ENCODE results near the gene AMER2. TPM values are rescaled to one million over a fixed set of nuclear protein-coding genes. Genes with fewer than 3 reads are reported as not detected.
"Not testable (repeated sequence)": the region's sequence is repeated elsewhere in the genome, so short reads cannot be mapped to it uniquely, and the experiment has no call there.

The AMER2 gene
- total RNA-seq, 1 experiment from 2014 or later = 0.17 TPM

DNA sequence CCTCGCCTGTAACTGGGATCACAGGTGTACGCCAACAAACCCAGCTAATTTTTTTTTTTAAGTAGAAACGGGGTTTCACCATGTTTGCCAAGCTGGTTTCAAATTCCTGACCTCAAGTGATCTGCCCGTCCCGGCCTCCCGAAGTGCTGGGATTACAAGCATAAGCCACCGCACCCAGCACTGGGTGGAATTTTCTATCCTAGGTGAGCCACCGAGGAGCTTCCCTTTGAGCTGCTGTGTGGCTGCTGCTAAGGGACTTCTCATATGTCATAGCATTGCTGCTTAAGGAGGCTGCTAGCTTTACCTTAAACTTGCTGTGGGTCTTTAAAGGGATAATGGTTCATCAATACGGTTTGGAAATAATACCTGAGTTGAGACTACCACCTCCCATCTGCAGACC is 2.9 kb upstream of the AMER2 start:
- Histone ChIP-seq H3K4me3 (ENCODE audit: insufficient read depth, low read depth, low read length) (no peak overlapping the region), H3K27me3 (ENCODE audit: control insufficient read depth, insufficient read depth, low read length) (peaks cover 38% of the 10 kb centered on the region), H3K36me3 (replicated peaks; ENCODE audit: control insufficient read depth, insufficient read depth, low read length) (no peaks in the 10 kb centered on the region)
- DNase-seq = no peak

DNA sequence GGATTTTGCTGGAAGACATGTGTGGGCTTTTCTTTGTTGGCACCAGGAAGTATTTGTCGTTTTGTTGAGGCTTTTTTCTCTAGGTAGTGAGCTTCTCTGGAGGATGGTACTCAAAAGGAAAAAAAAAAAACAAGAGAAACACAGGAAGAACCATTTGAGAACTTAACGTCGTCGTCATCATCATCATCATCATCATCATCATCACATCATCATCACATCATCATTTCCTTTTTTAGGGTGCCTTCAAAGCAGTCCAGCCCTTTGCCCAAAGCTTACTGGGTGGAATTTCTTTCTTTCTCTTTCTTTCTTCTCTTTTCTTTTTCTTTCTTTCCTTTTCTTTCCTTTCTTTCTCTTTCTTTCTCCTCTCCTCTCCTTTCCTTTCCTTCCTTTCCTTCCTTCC is 2.2 kb upstream of the AMER2 start:
- H3K27me3 ChIP-seq (ENCODE audit: control insufficient read depth, insufficient read depth, low read length) = peaks cover 44% of the 10 kb centered on the region
- no peaks in the 10 kb centered on the region for H3K36me3 ChIP-seq (replicated peaks; ENCODE audit: control insufficient read depth, insufficient read depth, low read length)
- no peak overlapping the region for H3K4me3 ChIP-seq (ENCODE audit: insufficient read depth, low read depth, low read length)
- DNase-seq = no peak

DNA sequence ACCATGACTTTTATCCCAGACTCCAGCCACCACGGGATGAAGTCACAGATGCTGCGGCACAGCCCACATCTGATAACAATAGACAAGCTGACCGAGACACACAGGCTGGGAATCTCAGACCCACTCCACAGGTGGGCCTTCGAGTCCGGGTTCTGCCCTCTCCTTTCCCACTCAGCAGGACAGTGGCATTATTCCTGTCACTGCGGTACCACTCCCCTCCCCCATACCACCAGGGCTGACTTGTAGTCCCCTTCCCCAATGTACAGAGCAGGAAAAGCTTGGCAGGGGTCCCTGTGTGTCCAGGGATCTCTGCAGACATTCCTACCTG is 179 bp upstream of the AMER2 start:
- H3K27me3 ChIP-seq (ENCODE audit: control insufficient read depth, insufficient read depth, low read length) = peaks cover 46% of the 10 kb centered on the region
- no peak for DNase-seq
- no peak overlapping the region for H3K4me3 ChIP-seq (ENCODE audit: insufficient read depth, low read depth, low read length)

DNA sequence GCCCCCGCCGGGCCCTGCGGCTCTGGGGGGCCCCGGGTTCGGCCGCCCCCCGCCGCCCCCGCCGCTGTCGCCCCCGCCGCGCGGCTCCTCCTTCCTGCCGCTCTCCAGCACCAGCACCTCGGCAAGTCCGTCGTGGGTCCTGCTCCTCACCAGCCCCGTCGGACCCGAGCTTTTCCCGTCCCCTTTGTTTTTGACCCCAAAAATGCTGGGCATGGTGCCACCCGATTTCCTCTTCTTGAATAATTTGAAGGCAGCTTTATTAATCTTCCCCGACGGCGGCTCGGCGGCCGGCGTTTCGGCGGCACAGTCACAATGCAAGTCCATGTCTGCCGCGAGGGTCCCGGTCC is 945 bp downstream of the AMER2 start:
- peak overlapping the region; percentile 52 for H3K4me3 ChIP-seq (ENCODE audit: insufficient read depth, low read depth, low read length)
- H3K36me3 ChIP-seq (replicated peaks; ENCODE audit: control insufficient read depth, insufficient read depth, low read length) = no peaks in the 10 kb centered on the region
- H3K27me3 ChIP-seq (ENCODE audit: control insufficient read depth, insufficient read depth, low read length) = peaks cover 46% of the 10 kb centered on the region
- no peak for DNase-seq

More for the DNA sequence above, 179 bp upstream of the AMER2 start:
- H3K36me3 ChIP-seq (replicated peaks; ENCODE audit: control insufficient read depth, insufficient read depth, low read length) = no peaks in the 10 kb centered on the region

DNA sequence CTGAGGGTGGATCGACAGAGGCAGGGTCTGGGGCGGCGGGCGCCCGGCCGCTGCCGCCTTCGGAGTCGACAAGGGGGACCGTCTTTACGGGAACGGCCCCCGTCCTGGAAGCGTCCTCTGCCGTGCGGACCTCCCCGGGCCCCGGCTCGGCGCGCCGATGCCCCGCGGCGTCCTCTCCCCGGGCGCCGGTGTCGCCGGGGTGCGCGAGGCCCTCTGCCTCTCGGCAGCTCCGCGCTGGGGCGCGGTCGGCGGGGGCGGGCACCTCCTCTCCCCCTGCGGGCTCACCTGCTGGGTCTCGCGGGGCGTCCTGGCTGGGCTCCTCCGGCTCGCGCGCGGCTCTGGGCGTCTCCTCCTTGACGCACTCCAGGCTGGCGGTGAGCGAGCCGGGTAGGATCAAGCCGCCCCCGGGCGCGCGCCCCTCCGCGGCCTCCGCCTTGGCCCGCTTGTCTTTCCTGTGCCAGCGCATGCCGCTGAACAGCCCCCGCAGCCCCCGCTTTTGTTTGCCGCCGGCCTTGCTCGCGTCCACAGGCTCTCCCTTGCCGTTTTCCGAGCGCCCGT is 1.5 kb downstream of the AMER2 start:
- H3K4me3 ChIP-seq (ENCODE audit: insufficient read depth, low read depth, low read length) = peak overlapping the region; percentile 52
- DNase-seq = peak; percentile 75

DNA sequence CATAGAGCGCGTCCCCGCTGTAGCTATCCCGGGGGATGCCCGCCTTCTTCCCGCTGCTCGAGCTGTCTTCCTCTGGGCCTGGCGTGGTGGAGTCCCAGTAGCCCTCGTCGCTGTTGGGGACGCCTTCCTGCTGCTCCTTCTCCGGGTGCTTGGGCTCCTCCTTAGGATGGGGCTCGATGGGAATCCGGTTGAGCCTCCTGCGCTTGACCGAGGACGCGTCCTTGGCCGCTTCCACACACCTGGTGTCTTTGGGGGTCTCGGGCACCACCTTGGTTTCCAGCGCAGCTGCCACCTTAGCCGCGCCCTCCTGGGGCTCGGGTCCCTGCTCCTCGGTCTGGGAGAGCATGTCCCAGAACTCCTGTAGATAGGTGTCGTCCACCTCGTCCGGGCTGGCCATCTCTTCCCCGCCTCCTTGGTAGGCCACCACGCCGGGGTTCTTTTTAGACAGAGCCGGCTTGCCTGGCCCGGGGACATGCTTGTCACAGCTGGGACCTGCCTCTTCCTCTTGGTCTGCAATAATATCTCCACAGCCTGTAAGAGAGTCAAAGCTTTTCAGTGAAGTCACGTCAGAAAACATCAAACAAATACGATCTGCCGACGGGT is 2.0 kb downstream of the AMER2 start:
- DNase-seq = peak; percentile 32
- Histone ChIP-seq H3K4me3 (ENCODE audit: insufficient read depth, low read depth, low read length) (peak overlapping the region; percentile 52), H3K27me3 (ENCODE audit: control insufficient read depth, insufficient read depth, low read length) (peaks cover 46% of the 10 kb centered on the region)

More for the DNA sequence above, 1.5 kb downstream of the AMER2 start:
- Histone ChIP-seq H3K27me3 (ENCODE audit: control insufficient read depth, insufficient read depth, low read length) (peaks cover 46% of the 10 kb centered on the region), H3K36me3 (replicated peaks; ENCODE audit: control insufficient read depth, insufficient read depth, low read length) (no peaks in the 10 kb centered on the region)

DNA sequence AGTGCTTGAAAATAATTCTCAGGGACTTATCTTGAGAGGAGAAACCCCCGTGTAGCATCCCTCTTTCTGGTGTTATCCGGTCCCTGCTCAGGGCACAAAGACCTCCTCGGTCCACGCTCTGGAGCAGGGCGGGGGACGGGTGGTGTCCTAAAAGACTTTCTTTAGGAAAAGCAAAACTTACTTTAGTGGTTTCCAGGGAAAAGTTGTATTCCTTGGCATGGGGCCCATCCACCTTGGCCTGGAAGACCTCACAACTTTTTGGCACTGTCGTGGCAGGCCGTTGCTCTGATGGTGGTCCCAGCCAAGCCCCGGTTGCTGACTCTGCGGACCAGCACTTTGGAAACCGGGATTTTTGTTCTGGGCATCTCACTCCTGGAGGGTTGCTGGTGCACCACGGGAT is 2.7 kb downstream of the AMER2 start:
- Histone ChIP-seq H3K36me3 (replicated peaks; ENCODE audit: control insufficient read depth, insufficient read depth, low read length) (no peaks in the 10 kb centered on the region), H3K27me3 (ENCODE audit: control insufficient read depth, insufficient read depth, low read length) (peaks cover 46% of the 10 kb centered on the region), H3K4me3 (ENCODE audit: insufficient read depth, low read depth, low read length) (no peak overlapping the region)
- no peak for DNase-seq

More for the DNA sequence above, 2.0 kb downstream of the AMER2 start:
- H3K36me3 ChIP-seq (replicated peaks; ENCODE audit: control insufficient read depth, insufficient read depth, low read length) = no peaks in the 10 kb centered on the region

DNA sequence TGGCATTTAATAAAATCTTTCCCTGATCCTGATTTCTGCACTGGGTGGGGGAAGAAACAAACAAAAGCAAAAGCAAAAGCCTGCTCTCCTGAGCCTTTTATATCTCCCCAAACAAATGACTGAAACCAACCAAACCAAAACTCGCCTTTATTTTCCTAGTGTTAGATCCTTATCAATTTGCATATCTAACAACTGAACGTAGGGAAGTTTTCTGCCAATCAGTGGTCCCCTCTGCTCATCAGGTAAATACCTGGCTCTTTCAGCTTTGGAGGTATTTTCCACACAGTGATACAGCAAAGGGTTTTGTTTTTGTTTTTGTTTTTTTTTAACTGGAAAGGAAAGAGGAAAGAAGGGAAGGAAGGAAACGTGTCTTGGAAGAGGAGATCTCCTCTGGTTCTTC is 3.3 kb downstream of the AMER2 start:
- Histone ChIP-seq H3K27me3 (ENCODE audit: control insufficient read depth, insufficient read depth, low read length) (peaks cover 45% of the 10 kb centered on the region), H3K4me3 (ENCODE audit: insufficient read depth, low read depth, low read length) (no peak overlapping the region), H3K36me3 (replicated peaks; ENCODE audit: control insufficient read depth, insufficient read depth, low read length) (no peaks in the 10 kb centered on the region)
- no peak for DNase-seq

DNA sequence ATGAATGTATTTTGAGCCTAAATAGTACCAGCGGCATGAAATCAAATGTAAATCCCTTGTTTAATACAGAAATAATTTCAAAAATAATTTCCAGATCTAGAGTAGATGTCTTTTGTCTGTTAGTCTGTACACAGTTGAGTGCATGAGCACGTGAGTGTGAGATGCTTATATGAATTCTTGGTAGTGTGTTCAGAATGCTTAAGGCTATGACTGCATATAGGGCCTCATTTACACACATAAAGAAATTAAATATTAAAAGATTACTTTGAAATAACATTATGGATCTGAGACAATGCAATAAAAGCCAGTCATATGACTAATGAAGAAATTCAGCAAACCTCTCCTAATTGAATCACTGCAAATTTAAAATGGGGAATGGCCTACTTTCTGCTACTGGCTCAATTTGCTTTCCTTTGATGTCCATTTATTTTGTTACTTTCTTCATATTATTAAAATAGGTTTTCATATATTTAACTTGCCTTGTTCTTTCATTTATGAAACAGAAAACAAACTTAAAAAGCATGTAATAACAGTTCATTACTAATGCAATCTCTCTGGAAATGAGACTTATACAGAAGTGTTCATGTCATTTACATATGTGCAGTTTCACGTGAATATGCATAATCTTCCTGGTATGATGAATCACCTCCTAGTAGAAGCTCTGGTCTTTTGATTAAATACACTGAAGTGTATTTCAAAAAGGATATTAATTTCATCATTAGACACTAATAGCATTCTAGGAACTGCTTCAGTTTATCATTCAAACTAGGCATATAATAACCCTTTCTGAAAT is 4.5 kb downstream of the AMER2 start:
- Histone ChIP-seq H3K27me3 (ENCODE audit: control insufficient read depth, insufficient read depth, low read length) (peaks cover 34% of the 10 kb centered on the region), H3K36me3 (replicated peaks; ENCODE audit: control insufficient read depth, insufficient read depth, low read length) (no peaks in the 10 kb centered on the region), H3K4me3 (ENCODE audit: insufficient read depth, low read depth, low read length) (no peak overlapping the region)
- DNase-seq = no peak

DNA sequence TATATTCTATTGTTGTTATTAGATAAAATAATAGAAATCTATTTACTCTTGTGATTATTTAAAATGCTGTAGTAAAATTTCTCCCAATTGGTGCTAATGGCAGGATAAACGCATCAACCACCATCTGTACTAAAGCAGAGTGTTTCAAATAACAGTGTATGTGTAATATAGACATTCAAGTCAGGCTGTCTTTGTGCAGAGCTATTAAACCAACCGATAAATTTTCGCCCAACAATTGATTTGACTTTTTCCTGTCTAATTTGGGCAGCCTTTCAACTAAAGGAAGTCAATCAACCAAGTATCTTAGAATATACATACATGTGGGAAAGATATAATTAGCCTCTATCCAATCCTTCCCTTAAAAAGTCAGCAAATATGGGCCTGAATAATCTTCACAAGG is 5.8 kb downstream of the AMER2 start:
- Histone ChIP-seq H3K36me3 (replicated peaks; ENCODE audit: control insufficient read depth, insufficient read depth, low read length) (no peaks in the 10 kb centered on the region), H3K27me3 (ENCODE audit: control insufficient read depth, insufficient read depth, low read length) (peaks cover 22% of the 10 kb centered on the region), H3K4me3 (ENCODE audit: insufficient read depth, low read depth, low read length) (no peak overlapping the region)
- no peak for DNase-seq

DNA sequence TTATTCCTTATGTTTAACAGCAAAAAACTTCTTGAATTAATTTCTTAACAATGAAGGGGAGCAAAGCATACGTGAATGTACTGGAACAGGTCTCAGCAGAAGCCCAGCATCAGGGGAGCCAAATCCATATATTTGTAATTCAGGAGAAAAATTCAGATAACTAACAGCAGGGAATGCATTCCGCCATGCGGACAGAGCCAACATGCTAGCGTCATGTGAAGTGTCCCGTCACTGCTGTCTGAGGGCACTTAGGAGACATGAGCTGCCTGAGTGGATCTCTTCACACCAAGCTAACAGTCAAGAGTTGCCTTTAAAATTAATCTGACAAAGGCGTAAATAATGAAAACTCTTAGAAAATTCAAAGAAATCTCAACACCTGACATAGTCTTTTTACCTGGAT is 6.4 kb downstream of the AMER2 start:
- Histone ChIP-seq H3K27me3 (ENCODE audit: control insufficient read depth, insufficient read depth, low read length) (peaks cover 15% of the 10 kb centered on the region), H3K36me3 (replicated peaks; ENCODE audit: control insufficient read depth, insufficient read depth, low read length) (no peaks in the 10 kb centered on the region), H3K4me3 (ENCODE audit: insufficient read depth, low read depth, low read length) (no peak overlapping the region)
- DNase-seq = no peak

DNA sequence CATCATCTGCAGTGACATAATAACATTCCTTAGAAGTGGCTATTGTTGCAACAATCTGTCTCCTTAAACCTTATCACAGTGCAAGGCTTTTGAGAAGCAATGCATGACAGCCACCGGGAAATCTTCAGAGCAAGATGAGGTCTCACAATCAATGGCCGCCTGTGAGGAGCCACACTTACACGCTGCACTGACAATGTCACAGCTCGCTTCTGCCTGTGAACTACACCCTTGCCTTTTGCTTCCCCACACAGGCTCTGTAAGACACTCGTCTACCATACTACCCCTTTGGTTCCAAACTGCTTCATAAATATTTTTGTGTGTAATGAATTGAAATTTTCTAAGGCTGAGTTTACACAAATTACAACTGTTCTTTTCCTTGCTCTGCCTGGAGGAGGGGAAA is 6.9 kb downstream of the AMER2 start:
- not testable (repeated sequence) for DNase-seq; H3K36me3 ChIP-seq (replicated peaks; ENCODE audit: control insufficient read depth, insufficient read depth, low read length); H3K4me3 ChIP-seq (ENCODE audit: insufficient read depth, low read depth, low read length)
- H3K27me3 ChIP-seq (ENCODE audit: control insufficient read depth, insufficient read depth, low read length) = peaks cover 10% of the 10 kb centered on the region

DNA sequence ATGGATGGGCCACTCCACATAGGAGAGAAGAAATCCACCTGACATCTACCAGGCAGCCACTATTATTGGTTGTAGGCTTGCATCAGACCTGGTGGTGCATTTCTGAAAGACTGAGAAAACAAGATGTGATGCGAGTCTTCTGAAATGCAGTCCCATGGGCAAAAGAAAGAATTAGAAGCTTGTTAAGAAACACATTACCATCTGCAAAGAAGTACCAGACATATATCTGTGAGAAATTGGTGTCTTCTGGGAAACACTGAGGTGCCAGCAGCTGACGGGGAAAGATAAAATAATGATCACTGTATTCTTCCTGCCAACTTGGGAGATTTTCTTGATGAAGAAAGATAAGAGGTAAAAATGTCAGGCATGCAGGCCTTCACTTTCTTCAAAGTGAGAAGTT is 14.4 kb downstream of the AMER2 start:
- DNase-seq = no peak
- Histone ChIP-seq H3K36me3 (replicated peaks; ENCODE audit: control insufficient read depth, insufficient read depth, low read length) (no peaks in the 10 kb centered on the region), H3K4me3 (ENCODE audit: insufficient read depth, low read depth, low read length) (no peak overlapping the region), H3K27me3 (ENCODE audit: control insufficient read depth, insufficient read depth, low read length) (no peaks in the 10 kb centered on the region)

DNA sequence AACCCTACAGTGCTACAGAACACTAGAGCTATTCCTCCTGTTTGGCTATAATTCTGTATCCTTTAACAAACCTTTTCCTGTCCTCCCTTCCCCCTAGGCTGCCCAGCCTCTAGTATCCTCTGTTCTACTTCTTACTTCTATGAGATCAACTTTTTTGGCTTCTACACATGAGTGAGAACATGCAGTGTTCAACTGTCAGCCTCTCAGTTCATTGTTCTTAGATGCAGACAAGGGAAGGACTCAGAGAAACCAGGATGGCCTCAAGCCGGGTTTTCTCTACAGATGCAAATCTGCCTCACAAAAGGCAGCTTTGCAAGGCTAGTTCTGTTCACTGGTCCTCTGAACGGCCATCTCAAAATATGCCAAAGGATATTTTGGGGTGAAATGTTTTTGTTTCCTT is 18.4 kb downstream of the AMER2 start:
- H3K36me3 ChIP-seq (replicated peaks; ENCODE audit: control insufficient read depth, insufficient read depth, low read length) = no peaks in the 10 kb centered on the region
- H3K4me3 ChIP-seq (ENCODE audit: insufficient read depth, low read depth, low read length) = no peak overlapping the region
- DNase-seq = peak; percentile 29

DNA sequence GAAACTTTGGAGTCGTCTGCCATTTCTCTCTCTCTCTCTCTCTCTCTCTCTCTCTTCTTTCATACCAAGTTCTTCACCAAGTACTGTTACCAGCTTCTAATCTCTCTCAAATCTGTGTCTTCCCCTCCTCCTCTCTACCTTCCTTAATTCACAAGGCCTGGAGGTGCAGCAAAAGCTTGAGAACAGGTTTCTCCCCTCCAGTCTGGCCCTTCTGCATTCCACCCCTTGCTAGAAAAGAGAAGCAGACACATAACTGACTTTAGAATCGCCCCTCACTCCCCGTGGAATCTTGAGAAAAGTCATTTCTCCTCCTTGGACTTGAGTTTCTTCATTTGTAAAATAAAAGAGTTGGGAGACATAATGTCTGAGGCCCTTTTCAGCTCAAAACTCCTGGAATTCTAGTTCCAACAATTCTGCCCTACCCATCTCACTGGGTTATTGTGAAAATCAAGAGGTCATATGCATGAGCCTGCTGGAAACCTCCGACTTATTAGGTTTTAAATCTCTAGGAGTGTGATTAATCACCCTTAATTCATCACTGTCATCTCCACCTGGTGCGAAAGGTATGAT is 20.4 kb downstream of the AMER2 start:
- Histone ChIP-seq H3K4me3 (ENCODE audit: insufficient read depth, low read depth, low read length) (no peak overlapping the region), H3K36me3 (replicated peaks; ENCODE audit: control insufficient read depth, insufficient read depth, low read length) (no peaks in the 10 kb centered on the region), H3K27me3 (ENCODE audit: control insufficient read depth, insufficient read depth, low read length) (no peaks in the 10 kb centered on the region)
- DNase-seq = no peak

More for the DNA sequence above, 18.4 kb downstream of the AMER2 start:
- no peaks in the 10 kb centered on the region for H3K27me3 ChIP-seq (ENCODE audit: control insufficient read depth, insufficient read depth, low read length)

All from H7 (cell line).